OCI-LY1 (cell line): ENCODE data around the gene AFDN.

ENCODE experiments used
- H2AFZ ChIP-seq: fragments of 200-600 bp; sonication (generic), shearing (Covaris generic); 2 replicates; pipeline ENCODE4 v1.6.0; 2014; ENCODE audit warnings: antibody characterized with exemption, mild to moderate bottlenecking, low read length
- H3F3A ChIP-seq: fragments of 200-600 bp; sonication (generic), shearing (Covaris generic); 2 replicates; pipeline ENCODE4 v1.6.0; 2014; ENCODE audit warnings: mild to moderate bottlenecking, antibody characterized with exemption, low read length, moderate library complexity; ENCODE audit not compliant: insufficient read depth
- H3K27ac ChIP-seq: fragments of 200-600 bp; sonication (generic); 2 replicates; pipeline ENCODE4 v1.5.1; 2014; ENCODE audit warnings: low read length, mixed run types, mild to moderate bottlenecking, low read depth; ENCODE audit not compliant: poor library complexity, severe bottlenecking
- H3K27me3 ChIP-seq: fragments of 200-600 bp; sonication (generic); 2 replicates; pipeline ENCODE4 v1.6.0; 2014; ENCODE audit warnings: antibody characterized with exemption, mild to moderate bottlenecking, low read length, moderate library complexity; ENCODE audit not compliant: insufficient read depth
- H3K36me3 ChIP-seq: fragments of 200-600 bp; sonication (generic); 2 replicates; pipeline ENCODE4 v1.6.1; 2014; ENCODE audit warnings: mild to moderate bottlenecking, antibody characterized with exemption, low read length, moderate library complexity, mixed read lengths; ENCODE audit not compliant: insufficient read depth
- H3K4me1 ChIP-seq: fragments of 200-600 bp; sonication (generic); 2 replicates; pipeline ENCODE4 v1.5.1; 2014; ENCODE audit warnings: mild to moderate bottlenecking, low read length, moderate library complexity; ENCODE audit not compliant: insufficient read depth, severe bottlenecking
- H3K4me2 ChIP-seq: fragments of 200-600 bp; sonication (generic), shearing (Covaris generic); 2 replicates; pipeline ENCODE4 v1.6.1; 2014; ENCODE audit warnings: low read length
- H3K4me3 ChIP-seq: fragments of 200-600 bp; sonication (generic); 2 replicates; pipeline ENCODE4 v1.5.1; 2014; ENCODE audit warnings: low read length, low read depth, mild to moderate bottlenecking, mixed read lengths; ENCODE audit not compliant: poor library complexity, severe bottlenecking
- H3K79me2 ChIP-seq: fragments of 200-600 bp; shearing (Covaris generic); 2 replicates; pipeline ENCODE4 v1.6.1; 2016; ENCODE audit warnings: mixed run types, low read length, mixed read lengths; ENCODE audit not compliant: insufficient read depth
- H3K9ac ChIP-seq: fragments of 200-600 bp; sonication (generic), shearing (Covaris generic); 2 replicates; pipeline ENCODE4 v1.6.1; 2014; ENCODE audit warnings: mild to moderate bottlenecking, low read length, mixed read lengths
- H3K9me2 ChIP-seq: fragments of 200-600 bp; sonication (generic), shearing (Covaris generic); 2 replicates; pipeline ENCODE4 v1.6.1; 2014; ENCODE audit warnings: low read depth, mild to moderate bottlenecking, low read length, mixed read lengths
- H3K9me3 ChIP-seq: fragments of 200-600 bp; shearing (Covaris generic); 2 replicates; pipeline ENCODE4 v1.6.1; 2014; ENCODE audit warnings: low read length, mixed read lengths
- H4K20me1 ChIP-seq: fragments of 200-600 bp; sonication (generic), shearing (Covaris generic); 2 replicates; pipeline ENCODE4 v1.6.0; 2016; ENCODE audit warnings: mild to moderate bottlenecking, low read length; ENCODE audit not compliant: insufficient read depth
- EZH2 ChIP-seq: fragments of 200-600 bp; sonication (generic), shearing (Covaris generic); IDR thresholded peaks from 2 replicates; pipeline ENCODE4 v1.8.0; 2017; ENCODE audit warnings: borderline replicate concordance, mixed run types, mild to moderate bottlenecking, antibody characterized with exemption, low read length, moderate library complexity, mixed read lengths
- TF ChIP-seq, protein P1 (sequence below): fragments of 200-600 bp; sonication (generic), shearing (Covaris generic); IDR thresholded peaks from 2 replicates; pipeline ENCODE4 v1.5.1; 2017; ENCODE audit warnings: mild to moderate bottlenecking, antibody characterized with exemption, low read length, moderate library complexity, mixed read lengths

Gene AFDN

GRCh38 chr6:167925026-167925425 lies 98.3 kb downstream of the AFDN start:
- H3K9ac ChIP-seq, result no peak overlapping the region
- H3K36me3 ChIP-seq, result peaks cover 4% of the 10 kb centered on the region; the same call in 1 of the 2 replicates
- no peaks in the 10 kb centered on the region for H3K79me2 ChIP-seq
- no peaks in the 10 kb centered on the region for H4K20me1 ChIP-seq
- H3K9me2 ChIP-seq, result no peaks in the 10 kb centered on the region
- H3K4me2 ChIP-seq, result no peak overlapping the region
- no peaks in the 10 kb centered on the region for H3K9me3 ChIP-seq
- H3F3A ChIP-seq, result no peaks in the 10 kb centered on the region
- no peaks in the 10 kb centered on the region for H3K27me3 ChIP-seq
- H3K4me3 ChIP-seq, result no peak overlapping the region
- TF ChIP-seq EZH2, result no peak
- TF ChIP-seq, protein P1, sequence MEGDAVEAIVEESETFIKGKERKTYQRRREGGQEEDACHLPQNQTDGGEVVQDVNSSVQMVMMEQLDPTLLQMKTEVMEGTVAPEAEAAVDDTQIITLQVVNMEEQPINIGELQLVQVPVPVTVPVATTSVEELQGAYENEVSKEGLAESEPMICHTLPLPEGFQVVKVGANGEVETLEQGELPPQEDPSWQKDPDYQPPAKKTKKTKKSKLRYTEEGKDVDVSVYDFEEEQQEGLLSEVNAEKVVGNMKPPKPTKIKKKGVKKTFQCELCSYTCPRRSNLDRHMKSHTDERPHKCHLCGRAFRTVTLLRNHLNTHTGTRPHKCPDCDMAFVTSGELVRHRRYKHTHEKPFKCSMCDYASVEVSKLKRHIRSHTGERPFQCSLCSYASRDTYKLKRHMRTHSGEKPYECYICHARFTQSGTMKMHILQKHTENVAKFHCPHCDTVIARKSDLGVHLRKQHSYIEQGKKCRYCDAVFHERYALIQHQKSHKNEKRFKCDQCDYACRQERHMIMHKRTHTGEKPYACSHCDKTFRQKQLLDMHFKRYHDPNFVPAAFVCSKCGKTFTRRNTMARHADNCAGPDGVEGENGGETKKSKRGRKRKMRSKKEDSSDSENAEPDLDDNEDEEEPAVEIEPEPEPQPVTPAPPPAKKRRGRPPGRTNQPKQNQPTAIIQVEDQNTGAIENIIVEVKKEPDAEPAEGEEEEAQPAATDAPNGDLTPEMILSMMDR, result no peak
- H3K27ac ChIP-seq, result no peak overlapping the region
- no peaks in the 10 kb centered on the region for H3K4me1 ChIP-seq
- no peak overlapping the region for H2AFZ ChIP-seq

DNA sequence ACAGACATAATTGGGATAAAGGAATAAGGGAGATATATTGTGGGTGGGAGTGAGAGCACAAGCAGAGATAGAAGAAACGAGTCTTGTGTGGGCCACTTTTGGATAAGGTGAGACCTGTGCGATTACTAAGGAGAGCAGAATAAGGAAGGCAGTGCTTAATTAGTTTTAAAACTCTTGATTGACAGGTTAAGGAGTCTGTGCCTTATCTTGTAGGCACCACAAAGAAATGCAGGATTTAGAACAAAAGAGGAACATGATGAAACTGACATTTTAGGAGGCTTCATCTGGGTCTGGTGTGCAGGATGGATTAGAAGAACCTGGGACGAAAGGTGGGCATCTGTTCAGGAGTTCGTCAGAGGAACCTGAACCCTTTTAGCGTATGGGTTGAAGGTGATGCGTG lies 100.5 kb downstream of the AFDN start:
- H3K4me3 ChIP-seq, result no peak overlapping the region
- H3K27me3 ChIP-seq, result no peaks in the 10 kb centered on the region
- no peaks in the 10 kb centered on the region for H3K79me2 ChIP-seq
- TF ChIP-seq, protein P1, result no peak
- no peak for TF ChIP-seq EZH2
- no peaks in the 10 kb centered on the region for H3K9me3 ChIP-seq
- no peak overlapping the region for H2AFZ ChIP-seq
- H3K36me3 ChIP-seq, result peaks cover 4% of the 10 kb centered on the region; the same call in 1 of the 2 replicates
- H3K9me2 ChIP-seq, result no peaks in the 10 kb centered on the region
- H4K20me1 ChIP-seq, result no peaks in the 10 kb centered on the region
- no peak overlapping the region for H3K27ac ChIP-seq
- no peaks in the 10 kb centered on the region for H3K4me1 ChIP-seq
- H3F3A ChIP-seq, result no peaks in the 10 kb centered on the region
- no peak overlapping the region for H3K4me2 ChIP-seq
- no peak overlapping the region for H3K9ac ChIP-seq

DNA sequence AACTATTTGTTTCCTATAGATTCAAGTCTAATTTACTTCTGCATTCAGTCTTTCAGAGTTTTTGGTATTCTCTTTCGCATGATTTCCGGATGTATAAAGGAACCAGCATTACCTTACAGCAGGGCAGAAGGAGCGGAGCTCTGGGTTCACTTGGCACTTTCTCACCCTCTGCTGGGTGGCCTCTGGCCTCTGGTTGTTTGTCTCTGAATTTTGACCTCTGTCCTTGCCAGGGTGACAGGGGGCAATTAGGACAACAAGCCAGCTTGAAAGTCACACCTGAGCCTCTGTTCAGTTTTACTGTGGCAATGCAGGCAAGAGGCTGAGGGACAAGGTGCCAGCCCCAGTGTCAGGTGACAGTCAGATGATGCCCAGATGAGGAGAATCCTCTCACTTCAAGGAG lies 101.4 kb downstream of the AFDN start:
- H2AFZ ChIP-seq, result no peak overlapping the region

More for the DNA sequence above, 101.4 kb downstream of the AFDN start:
- Histone ChIP-seq H3K4me1 (no peaks in the 10 kb centered on the region), H3K27ac (no peak overlapping the region), H3K79me2 (no peaks in the 10 kb centered on the region), H3K36me3 (peaks cover 4% of the 10 kb centered on the region; the same call in 1 of the 2 replicates), H3K4me3 (no peak overlapping the region), H3K9me3 (no peaks in the 10 kb centered on the region), H3F3A (no peaks in the 10 kb centered on the region), H3K27me3 (no peaks in the 10 kb centered on the region), H3K4me2 (no peak overlapping the region), H3K9ac (no peak overlapping the region), H3K9me2 (no peaks in the 10 kb centered on the region), H4K20me1 (no peaks in the 10 kb centered on the region)
- no peak for TF ChIP-seq EZH2
- TF ChIP-seq, protein P1, result no peak
